ENCODE data around the gene UGT2B7.

- TF ChIP-seq EZH2phosphoT487 (IDR thresholded peaks at IDR 0.05; ENCODE audit: low read depth, severe bottlenecking, unreplicated experiment), result no peak
- TF ChIP-seq CTCF (IDR thresholded peaks at IDR 0.05; ENCODE audit: poor library complexity), result no peak
- TF ChIP-seq EZH2 (IDR thresholded peaks at IDR 0.05; ENCODE audit: borderline replicate concordance), result no peak
Measured at GRCh38 chr4:69070590-69070989, 25.7 kb upstream of the UGT2B7 start.

Measured in hepatocyte (in vitro differentiated cells).